HG03354 (cell line): ENCODE results near the gene WDR20.

Source experiments
- ATAC-seq: cut with Tn5 transposase; IDR thresholded peaks from one replicate; pipeline ENCODE4 v1.9.1; 2021; ENCODE audit warnings: mild to moderate bottlenecking; ENCODE audit not compliant: unreplicated experiment, poor library complexity, severe bottlenecking

Gene WDR20

DNA sequence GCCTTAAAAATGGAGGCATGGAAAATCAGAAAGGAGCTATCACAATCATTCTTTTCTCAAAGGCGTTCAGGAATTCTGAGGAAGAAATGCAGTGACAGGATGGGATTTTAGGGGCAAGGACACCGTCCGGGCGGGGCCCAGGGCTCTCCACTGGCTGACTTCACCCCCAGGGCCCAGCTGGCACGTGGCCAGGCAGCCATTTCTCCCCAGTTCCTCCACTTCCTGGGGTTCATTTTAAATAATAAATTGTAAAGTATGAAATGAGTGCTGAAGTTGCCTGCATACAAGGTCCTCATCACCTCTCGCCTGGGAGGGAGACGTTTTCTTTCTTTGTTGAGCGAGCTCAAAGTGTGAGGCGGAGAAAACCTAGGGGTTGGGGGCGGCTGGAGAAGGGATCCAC, 73.8 kb downstream of the WDR20 start:
- no peak for ATAC-seq

DNA sequence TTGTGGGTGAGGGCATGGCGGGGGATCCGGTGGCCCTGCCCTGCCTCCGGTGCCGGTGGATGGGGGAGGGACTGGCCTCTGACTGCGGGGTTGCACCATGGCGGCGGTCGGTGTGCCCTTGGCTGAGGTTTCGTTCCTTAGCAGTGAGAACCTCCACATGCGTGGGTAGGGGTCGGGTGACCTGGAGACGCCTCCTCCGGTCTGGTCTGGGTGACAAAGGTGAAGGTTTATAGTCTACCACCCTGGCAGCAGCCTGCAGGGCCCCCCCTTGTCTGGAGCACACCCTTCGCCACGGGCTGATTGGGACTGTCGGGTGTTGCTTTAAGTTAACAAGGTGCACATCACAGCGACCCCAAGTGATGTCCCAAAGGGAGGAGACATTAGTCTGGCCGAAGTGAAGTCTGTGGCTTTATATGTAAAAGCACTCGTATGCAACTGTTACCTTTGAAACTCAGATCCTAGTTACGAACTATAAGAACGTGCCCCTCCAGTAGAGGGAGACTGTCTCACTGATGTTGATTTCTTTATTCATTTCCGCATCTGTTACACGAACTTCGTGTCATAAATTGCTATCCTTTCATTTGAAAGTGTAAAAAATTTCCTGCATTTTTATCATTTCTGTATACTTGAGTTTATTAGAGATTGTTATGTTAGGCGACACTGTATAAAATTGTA, 74.4 kb downstream of the WDR20 start:
- no peak for ATAC-seq

GRCh38 chr14:102215071-102215470, 75.4 kb downstream of the WDR20 start:
- ATAC-seq: no peak

DNA sequence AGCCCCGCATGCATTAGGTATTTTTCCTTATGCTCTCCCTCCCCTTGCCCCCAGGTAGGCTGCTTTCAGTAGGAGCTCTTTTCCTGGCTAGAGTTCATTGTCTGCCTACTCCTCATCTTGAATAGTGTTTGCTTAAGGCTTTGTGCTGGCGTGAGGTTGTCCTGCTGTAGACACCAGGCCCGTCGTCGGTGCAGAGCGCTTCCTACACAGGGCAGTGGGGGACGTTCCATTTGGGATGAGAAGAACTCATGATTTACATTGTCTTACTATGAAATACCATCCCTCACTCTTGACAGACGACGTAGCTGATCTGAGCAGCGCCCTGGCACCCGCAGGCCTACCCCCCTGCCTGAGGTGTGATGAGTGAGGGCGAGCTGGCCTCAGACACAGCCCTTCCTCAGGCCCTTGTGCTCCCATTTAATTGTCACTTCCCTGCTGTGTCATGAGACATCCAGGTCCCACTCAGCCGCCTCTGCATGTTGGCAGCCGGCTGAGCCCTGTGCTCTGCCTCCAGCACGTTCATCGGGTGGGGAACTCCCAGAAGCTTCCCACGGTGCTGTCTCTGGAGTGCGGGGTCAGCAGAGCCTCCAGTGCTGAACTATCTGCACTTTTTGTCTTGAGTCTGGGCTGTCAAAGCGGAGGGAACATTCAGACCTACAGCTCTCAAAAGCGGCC, 76.0 kb downstream of the WDR20 start:
- ATAC-seq: no peak

DNA sequence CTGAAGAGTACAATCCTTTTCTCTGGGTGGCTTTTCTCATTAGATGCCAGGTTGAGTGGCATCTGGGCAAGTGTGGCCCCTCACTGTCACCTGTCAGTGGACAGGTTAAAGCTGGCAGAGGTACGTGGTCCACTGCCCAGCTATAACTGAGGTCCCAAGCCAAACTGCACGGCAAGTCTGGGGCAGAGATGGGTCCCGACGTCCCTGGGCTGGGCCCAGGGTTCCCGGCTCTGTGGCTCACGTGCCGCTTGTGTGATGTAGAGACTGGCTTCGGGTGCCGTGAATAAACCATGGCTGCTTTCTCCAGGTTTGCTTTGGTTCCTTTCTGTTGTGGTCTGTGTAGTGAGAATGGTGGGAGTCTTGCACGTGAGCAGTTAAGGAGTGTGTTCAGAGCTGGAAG, 77.7 kb downstream of the WDR20 start:
- no peak for ATAC-seq

GRCh38 chr14:102217987-102218421, 78.3 kb downstream of the WDR20 start:
- no peak for ATAC-seq

- ATAC-seq: no peak
Observed at GRCh38 chr14:102218688-102219087, 79.0 kb downstream of the WDR20 start.

DNA sequence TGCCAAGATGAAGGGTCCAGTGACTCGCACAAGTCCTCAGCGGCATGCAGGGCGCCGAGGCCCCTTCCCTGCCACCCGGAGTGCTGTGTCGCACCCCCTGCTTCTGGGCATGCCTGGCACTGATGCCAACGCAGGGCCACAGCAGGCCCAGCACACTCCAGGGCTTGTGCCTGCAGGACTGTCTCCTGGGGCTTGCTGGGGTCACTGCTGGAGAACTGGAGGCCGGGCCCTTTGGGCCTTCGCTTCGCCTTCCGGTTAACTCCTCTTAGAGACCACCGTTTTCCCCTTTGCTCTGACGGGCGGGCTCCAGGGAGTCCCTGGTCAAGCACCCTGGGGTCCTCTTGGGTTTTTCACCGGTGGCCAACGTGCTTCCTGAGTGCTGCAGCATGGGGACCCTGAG, 79.6 kb downstream of the WDR20 start:
- no peak for ATAC-seq

GRCh38 chr14:102220031-102220430, 80.3 kb downstream of the WDR20 start:
- peak; percentile 91 for ATAC-seq

DNA sequence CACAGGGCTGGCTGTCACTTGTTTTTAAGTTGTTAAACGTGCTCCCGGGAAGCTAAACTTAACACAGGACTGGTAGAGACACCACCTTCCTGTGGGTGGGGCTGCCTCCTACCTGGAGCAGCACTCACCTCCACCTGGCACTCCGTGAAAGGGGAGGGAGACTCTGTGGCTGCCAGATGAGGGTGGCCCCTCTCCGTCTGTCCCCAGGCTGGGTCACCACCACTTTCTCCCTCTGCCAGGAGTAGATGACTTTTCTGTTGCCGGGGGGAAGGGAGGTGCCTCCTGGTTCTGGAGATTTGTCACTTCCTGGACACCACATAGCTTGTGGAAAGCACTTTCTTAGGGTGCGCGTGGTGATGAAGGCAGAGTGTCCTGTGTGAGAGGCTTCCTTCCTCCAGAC, 81.3 kb downstream of the WDR20 start:
- ATAC-seq: no peak

- no peak for ATAC-seq
Observed at GRCh38 chr14:102222009-102222575, 82.4 kb downstream of the WDR20 start.

GRCh38 chr14:102222751-102223150, 83.1 kb downstream of the WDR20 start:
- no peak for ATAC-seq

DNA sequence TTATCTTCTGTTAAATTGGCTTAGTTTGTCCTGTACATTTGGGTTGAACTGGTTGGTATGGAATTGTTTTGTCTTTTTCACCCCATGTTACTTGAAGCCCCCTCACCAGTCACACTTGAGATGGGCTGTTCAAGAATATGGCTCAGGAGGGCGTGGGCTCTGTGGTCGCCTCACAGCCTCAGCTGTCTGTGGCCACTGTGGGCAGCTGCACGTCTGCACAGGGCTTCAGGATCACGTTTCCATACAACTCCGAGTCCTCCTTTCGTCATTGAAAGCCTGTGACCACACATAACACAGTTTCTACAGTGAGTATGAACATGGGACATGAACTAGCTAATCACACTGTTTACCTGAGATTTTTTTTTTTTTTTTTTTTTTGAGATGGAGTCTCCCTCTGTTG, 84.0 kb downstream of the WDR20 start:
- no peak for ATAC-seq

DNA sequence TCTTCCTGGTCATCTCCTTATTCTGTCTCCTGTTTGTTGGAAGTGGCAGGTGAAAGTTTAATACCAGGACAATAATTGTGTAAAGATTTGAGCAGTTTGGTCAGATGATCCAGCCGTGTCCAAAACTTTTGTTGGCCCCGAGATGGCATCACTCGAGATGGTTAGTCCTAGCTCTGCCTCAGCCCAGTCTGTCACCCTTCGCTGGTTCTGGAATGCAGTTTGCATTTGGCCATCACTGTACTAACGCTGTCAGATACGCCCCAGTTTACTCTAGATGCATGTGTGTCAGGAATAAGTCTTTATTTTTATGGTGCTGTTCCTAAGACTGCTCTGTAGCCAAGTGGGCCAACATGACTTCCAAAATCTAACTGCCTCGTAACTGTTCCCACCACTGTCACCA, 85.7 kb downstream of the WDR20 start:
- ATAC-seq: no peak

DNA sequence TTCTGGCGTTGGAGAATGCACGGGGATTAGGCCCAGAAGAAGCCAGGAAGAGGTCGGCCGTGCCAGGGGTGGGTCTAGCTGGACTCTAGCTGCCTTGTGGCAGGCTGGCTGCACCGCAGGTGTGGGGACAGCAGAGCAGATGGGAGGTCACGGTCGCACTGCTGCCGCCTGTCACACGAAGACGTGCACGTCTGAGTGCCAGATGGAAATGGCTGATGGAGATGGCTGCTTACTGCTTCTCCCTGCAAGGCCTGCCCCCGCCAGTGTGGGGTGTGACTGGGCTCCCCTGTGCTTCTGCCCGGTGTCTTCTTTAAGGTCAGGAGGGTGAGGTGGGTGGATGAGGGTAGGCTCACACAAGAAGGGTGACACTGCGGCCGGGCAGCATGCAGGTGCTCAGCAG, 86.2 kb downstream of the WDR20 start:
- ATAC-seq: no peak

GRCh38 chr14:102226356-102227125, 86.8 kb downstream of the WDR20 start:
- no peak for ATAC-seq

DNA sequence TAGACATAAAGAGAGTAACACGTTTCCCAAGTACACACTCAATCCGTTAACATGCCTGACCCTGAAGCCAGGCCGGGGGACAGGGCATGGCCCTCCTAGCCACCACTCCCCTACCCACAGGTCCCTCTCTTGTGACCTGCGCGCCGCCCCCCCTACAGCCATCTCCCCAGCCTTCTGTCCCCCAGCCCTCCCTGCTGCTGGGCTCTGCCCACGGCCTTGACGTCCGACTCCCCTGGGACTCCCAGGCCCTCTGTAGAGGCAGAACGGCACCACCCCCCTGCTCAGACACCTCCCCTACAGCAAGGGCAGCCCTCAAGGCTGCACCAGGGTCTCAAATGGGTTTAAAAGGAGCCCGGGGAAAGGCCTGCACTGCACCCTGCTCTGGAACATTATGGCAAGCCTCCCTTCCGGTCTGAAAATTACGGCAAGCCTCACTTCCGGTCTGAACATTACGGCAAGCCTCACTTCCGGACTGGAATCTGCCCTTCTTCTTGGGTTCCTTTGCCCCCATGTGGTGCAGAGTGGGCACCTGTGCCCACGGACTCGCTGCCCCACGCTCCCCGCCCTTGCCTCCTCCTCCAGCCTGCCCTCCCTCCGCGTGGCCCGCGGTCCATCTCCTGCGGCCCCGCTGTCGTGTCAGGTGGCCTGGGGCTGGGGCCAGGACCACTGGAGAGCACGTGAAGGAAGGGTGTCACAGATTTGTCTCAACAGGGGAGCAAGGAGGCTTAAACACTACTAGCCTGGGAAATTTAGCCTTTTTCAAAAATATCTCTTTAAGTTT, 87.7 kb downstream of the WDR20 start:
- no peak for ATAC-seq

GRCh38 chr14:102229071-102229738, 89.5 kb downstream of the WDR20 start:
- no peak for ATAC-seq

DNA sequence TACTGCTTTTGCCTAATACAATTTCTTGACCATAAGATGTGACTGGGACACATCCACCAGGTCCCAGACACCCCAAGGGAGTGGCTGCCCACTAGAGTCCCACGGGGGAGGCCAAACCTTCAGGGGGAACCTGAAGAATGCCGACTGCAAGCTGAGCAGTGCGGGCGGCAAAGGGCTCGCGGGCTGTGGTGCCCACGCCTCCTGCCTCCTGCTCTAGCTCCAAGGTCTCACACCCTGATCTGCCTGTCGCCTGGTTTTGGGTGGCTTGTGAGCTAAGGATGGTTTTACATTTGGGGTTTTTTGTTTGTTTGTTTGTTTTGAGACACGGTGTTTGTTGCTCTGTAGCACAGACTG, 90.0 kb downstream of the WDR20 start:
- ATAC-seq: no peak
